A549 treated with DMSO at 1 μM for 4 hours (cell line): ENCODE measurements around the gene STRIP1. TPM values are rescaled to one million over a fixed set of nuclear protein-coding genes. Genes with fewer than 3 reads are reported as not detected.

Source experiments
- total RNA-seq: library from RNA; stranded (reverse); fragments of 200-300 nt; extraction: Qiagen RNA extraction; gene quantifications from 5 replicates; pipeline ENCODE4 v1.2.3, GENCODE V29; 2022; ENCODE audit warnings: low read depth

STRIP1 gene
- total RNA-seq: 11.1 to 15.1 TPM (median 13.8 TPM) in 5 replicates

GRCh38 chr1:110034451-110035235 lies at the start of gene STRIP1:
STRIP1 (plus strand) TSS chr1:110034624; CDS start chr1:110034638, 14 bp downstream.

GRCh38 chr1:110070671-110071242 lies 36.3 kb downstream of the STRIP1 start, which contains the start of gene ALX3:
ALX3 (minus strand) TSS chr1:110070672; CDS start chr1:110070612, 60 bp downstream.

Other genes starting within 250 kb of the STRIP1 start
- 20.2 to 27.9 TPM (median 27.0 TPM) in 5 replicates for gene CSF1, start 123.8 kb upstream of the STRIP1 start, total RNA-seq
- gene AHCYL1, start 49.9 kb upstream of the STRIP1 start, total RNA-seq: 50.7 to 61.5 TPM (median 56.9 TPM) in 5 replicates
- not detected in 5 replicates for gene ALX3, start 36.0 kb downstream of the STRIP1 start, total RNA-seq
- gene UBL4B, start 77.8 kb downstream of the STRIP1 start, total RNA-seq: not detected in 5 replicates
- 4.9 to 6.5 TPM (median 6.4 TPM) in 5 replicates for gene SLC6A17, start 115.9 kb downstream of the STRIP1 start, total RNA-seq
- 2.7 to 4.2 TPM (median 3.6 TPM) in 5 replicates for gene KCNC4, start 175.7 kb downstream of the STRIP1 start, total RNA-seq